ENCODE data around the gene FKBP7. TPM values are rescaled to one million over a fixed set of nuclear protein-coding genes. Genes with fewer than 3 reads are reported as not detected.

The FKBP7 gene
- total RNA-seq, 1 donor from 2014 or later: 10.5 TPM

- ATAC-seq: no peak
- DNase-seq: no peak
- Histone ChIP-seq H3K27ac (no peak overlapping the region), H3K27me3 (ENCODE audit: low read depth) (no peaks in the 10 kb centered on the region), H3K4me1 (no peaks in the 10 kb centered on the region), H3K4me3 (no peak overlapping the region), H3K9me3 (no peaks in the 10 kb centered on the region), H3K36me3 (peaks cover 29% of the 10 kb centered on the region)
- no peak for TF ChIP-seq CTCF (IDR thresholded peaks at IDR 0.05)
- intact Hi-C loops (cut with DNase I): no loop called here
These were observed 34.1 kb upstream of the FKBP7 start for GRCh38 chr2:178512484-178512883.

GRCh38 chr2:178510384-178510783, 32.0 kb upstream of the FKBP7 start:
- intact Hi-C loops (cut with DNase I): no loop called here
- Histone ChIP-seq H3K4me1 (peaks cover 4% of the 10 kb centered on the region), H3K9me3 (no peaks in the 10 kb centered on the region), H3K4me3 (no peak overlapping the region), H3K27ac (no peak overlapping the region), H3K27me3 (ENCODE audit: low read depth) (no peaks in the 10 kb centered on the region), H3K36me3 (peaks cover 33% of the 10 kb centered on the region)
- ATAC-seq: no peak
- DNase-seq: no peak
- TF ChIP-seq CTCF (IDR thresholded peaks at IDR 0.05): no peak

GRCh38 chr2:178508646-178509045, 30.2 kb upstream of the FKBP7 start:
- no peak for DNase-seq
- Histone ChIP-seq H3K36me3 (peaks cover 48% of the 10 kb centered on the region), H3K27ac (no peak overlapping the region), H3K4me1 (peaks cover 4% of the 10 kb centered on the region), H3K9me3 (no peaks in the 10 kb centered on the region), H3K4me3 (no peak overlapping the region), H3K27me3 (ENCODE audit: low read depth) (no peaks in the 10 kb centered on the region)
- TF ChIP-seq CTCF (IDR thresholded peaks at IDR 0.05): no peak
- ATAC-seq: no peak
- intact Hi-C loops (cut with DNase I): no loop called here

- H3K27ac ChIP-seq: no peak overlapping the region
- no peaks in the 10 kb centered on the region for H3K9me3 ChIP-seq
- no peak for ATAC-seq
- TF ChIP-seq CTCF (IDR thresholded peaks at IDR 0.05): no peak
- H3K4me1 ChIP-seq: peaks cover 4% of the 10 kb centered on the region
- no peak for DNase-seq
- H3K27me3 ChIP-seq (ENCODE audit: low read depth): no peaks in the 10 kb centered on the region
- H3K36me3 ChIP-seq: peaks cover 50% of the 10 kb centered on the region
- intact Hi-C loops (cut with DNase I): no loop called here
- no peak overlapping the region for H3K4me3 ChIP-seq
These were observed 28.5 kb upstream of the FKBP7 start for GRCh38 chr2:178506949-178507348.

GRCh38 chr2:178506524-178506923, 28.1 kb upstream of the FKBP7 start:
- H3K27ac ChIP-seq: no peak overlapping the region
- no peaks in the 10 kb centered on the region for H3K27me3 ChIP-seq (ENCODE audit: low read depth)
- DNase-seq (no peak), ATAC-seq (peak in 1 of 2 donors; percentile 23)
- TF ChIP-seq CTCF (IDR thresholded peaks at IDR 0.05): no peak
- peaks cover 50% of the 10 kb centered on the region for H3K36me3 ChIP-seq
- no peaks in the 10 kb centered on the region for H3K9me3 ChIP-seq
- intact Hi-C loops (cut with DNase I): no loop called here
- H3K4me3 ChIP-seq: no peak overlapping the region
- peaks cover 4% of the 10 kb centered on the region for H3K4me1 ChIP-seq

- ATAC-seq (peak in 1 of 2 donors; percentile 26), DNase-seq (no peak)
- intact Hi-C loops (cut with DNase I): no loop called here
- Histone ChIP-seq H3K36me3 (peaks cover 50% of the 10 kb centered on the region), H3K4me3 (no peak overlapping the region), H3K9me3 (no peaks in the 10 kb centered on the region), H3K4me1 (peaks cover 4% of the 10 kb centered on the region), H3K27ac (no peak overlapping the region), H3K27me3 (ENCODE audit: low read depth) (no peaks in the 10 kb centered on the region)
- no peak for TF ChIP-seq CTCF (IDR thresholded peaks at IDR 0.05)
These were observed 27.7 kb upstream of the FKBP7 start for GRCh38 chr2:178506101-178506500.
